ENCODE measurements around the gene CHST15.

Gene CHST15

DNA sequence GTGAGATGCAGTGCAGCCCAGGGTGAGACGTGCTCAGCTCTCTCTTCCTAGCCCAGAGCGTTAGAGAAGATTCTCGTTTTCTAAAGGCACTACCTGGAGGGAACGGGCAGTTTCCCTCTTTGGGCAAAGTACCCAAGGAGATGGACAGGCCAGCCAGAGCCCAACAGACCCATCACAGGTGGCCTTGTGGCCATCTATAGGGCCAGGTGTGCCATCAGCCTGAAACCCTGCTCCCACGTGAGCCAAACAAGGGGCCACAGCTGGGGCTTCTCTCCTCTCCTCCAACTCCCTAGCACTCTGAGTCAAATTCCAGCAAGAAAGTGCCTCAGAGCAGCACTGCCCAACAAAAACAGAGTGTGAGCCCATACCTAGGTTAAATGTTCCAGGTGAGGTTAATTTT lies 22.3 kb downstream of the CHST15 start:
- TF ChIP-seq, protein P1, sequence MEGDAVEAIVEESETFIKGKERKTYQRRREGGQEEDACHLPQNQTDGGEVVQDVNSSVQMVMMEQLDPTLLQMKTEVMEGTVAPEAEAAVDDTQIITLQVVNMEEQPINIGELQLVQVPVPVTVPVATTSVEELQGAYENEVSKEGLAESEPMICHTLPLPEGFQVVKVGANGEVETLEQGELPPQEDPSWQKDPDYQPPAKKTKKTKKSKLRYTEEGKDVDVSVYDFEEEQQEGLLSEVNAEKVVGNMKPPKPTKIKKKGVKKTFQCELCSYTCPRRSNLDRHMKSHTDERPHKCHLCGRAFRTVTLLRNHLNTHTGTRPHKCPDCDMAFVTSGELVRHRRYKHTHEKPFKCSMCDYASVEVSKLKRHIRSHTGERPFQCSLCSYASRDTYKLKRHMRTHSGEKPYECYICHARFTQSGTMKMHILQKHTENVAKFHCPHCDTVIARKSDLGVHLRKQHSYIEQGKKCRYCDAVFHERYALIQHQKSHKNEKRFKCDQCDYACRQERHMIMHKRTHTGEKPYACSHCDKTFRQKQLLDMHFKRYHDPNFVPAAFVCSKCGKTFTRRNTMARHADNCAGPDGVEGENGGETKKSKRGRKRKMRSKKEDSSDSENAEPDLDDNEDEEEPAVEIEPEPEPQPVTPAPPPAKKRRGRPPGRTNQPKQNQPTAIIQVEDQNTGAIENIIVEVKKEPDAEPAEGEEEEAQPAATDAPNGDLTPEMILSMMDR (IDR thresholded peaks at IDR 0.05; ENCODE audit: low read depth, low read length, missing control alignments) = no peak
- DNase-seq (ENCODE audit: low read depth) = no peak
- H3K4me3 ChIP-seq (ENCODE audit: low read depth, low read length) = no peak overlapping the region

DNA sequence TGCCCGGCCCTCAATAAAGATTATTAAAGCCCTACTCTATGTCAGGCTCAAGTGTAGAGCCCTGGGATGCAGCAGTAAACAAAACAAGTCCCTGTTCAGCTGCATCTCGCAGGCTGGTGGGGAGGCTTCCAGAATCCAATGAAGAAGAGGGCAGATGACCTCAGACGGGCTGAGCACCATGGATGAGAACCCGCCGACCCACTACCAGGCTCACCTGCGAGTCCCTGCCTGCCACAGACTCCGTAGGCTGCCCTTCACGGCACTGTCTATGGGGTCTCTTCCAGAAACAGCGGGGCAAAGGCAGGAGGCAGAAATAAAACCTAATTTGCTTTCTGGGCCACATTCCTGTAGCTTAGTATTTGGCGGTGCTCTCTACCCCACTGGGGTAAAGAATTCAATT lies 22.7 kb downstream of the CHST15 start:
- no peak for DNase-seq (ENCODE audit: low read depth)
- TF ChIP-seq, protein P1 (IDR thresholded peaks at IDR 0.05; ENCODE audit: low read depth, low read length, missing control alignments) = no peak
- no peak overlapping the region for H3K4me3 ChIP-seq (ENCODE audit: low read depth, low read length)

DNA sequence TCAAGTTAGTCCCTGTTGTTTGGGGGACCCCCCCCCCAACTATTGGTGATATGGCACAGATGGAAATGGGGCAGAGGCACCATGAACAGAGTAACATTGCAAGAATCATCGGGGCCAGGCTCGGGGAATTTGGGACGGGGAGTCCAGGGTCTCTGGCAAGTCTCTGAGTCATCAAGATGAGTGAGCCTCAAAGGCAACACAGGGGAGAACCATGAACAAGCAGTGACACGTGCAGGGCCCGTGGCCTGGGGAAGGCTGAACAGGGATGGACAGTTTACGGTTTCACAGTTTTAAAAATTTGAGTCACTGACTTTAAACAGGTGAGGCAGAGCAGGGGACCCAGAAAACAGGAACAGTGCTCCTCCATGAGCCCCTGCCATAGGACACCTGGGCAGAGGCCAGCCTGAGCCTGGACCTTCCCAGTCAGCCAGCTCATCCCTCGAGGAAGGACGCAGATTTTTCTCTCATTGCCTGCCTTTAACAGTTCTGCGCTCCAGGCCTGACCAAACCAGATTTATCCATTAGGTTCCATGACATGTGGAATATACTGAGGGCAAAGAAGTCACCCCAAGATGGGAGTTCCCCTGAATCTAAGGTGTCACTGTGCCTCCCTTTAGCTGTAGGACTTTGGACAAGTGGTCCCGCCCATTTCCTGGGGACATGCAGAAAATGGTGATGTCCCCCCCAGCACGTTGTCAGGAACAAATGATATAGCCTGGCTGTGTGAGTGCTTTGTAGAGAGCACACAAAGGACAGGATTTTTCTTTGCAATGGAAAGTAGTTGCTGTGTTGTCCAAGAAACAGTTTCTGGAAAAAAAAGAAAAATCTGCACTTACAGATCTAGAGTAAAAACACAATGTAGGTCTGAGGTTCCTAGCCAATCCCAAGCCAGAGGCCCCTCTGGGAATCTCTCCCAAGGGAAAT lies 23.8 kb downstream of the CHST15 start:
- TF ChIP-seq, protein P1 (IDR thresholded peaks at IDR 0.05; ENCODE audit: low read depth, low read length, missing control alignments) = no peak
- no peak overlapping the region for H3K4me3 ChIP-seq (ENCODE audit: low read depth, low read length)
- DNase-seq (ENCODE audit: low read depth) = no peak

DNA sequence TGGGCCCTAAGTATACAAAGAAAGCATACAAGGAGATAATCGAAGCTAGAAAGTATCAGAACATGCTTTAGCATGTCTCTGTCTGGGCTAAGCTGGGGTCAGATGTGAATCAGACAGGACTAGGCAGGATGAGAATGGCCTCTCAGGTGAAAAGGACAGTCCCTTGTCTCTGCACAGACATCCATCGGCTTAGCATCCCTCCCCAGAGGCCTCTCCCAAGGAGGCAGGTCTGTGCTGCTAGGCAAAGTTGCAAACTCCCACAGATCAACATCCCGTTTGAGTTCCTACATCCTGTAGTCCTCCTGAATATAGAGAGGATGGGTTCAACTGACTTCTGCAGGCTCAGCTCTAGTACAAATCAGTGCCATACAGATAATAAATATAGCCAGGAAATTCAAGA lies 24.5 kb downstream of the CHST15 start:
- no peak overlapping the region for H3K4me3 ChIP-seq (ENCODE audit: low read depth, low read length)
- no peak for DNase-seq (ENCODE audit: low read depth)
- TF ChIP-seq, protein P1 (IDR thresholded peaks at IDR 0.05; ENCODE audit: low read depth, low read length, missing control alignments) = no peak

DNA sequence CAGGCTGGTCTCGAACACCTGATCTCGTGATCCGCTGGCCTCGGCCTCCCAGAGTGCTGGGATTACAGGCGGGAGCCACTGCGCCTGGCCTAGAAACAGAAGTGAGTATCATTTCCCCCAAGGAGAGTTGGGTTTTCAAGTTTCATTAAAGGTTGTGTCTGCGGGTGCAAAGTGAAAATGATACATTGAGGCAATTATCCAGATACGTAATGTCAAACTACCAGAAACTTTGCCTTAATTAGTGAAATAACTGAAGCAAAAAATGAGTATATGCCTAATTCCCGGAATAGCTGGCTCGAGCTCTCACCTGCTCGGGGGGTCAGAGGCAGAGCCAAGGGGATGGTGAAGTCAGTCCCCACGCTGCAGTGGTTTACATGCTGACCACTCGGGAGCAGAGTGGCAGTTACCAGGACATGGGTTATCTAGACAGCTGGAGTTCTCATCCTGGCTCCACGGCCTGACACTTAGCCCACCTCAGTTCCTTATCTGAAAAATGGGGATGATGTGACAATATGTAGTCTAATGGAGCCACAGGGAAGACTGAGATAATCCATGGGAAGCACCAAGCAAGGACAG lies 25.5 kb downstream of the CHST15 start:
- TF ChIP-seq, protein P1 (IDR thresholded peaks at IDR 0.05; ENCODE audit: low read depth, low read length, missing control alignments) = no peak
- no peak for DNase-seq (ENCODE audit: low read depth)
- no peak overlapping the region for H3K4me3 ChIP-seq (ENCODE audit: low read depth, low read length)

DNA sequence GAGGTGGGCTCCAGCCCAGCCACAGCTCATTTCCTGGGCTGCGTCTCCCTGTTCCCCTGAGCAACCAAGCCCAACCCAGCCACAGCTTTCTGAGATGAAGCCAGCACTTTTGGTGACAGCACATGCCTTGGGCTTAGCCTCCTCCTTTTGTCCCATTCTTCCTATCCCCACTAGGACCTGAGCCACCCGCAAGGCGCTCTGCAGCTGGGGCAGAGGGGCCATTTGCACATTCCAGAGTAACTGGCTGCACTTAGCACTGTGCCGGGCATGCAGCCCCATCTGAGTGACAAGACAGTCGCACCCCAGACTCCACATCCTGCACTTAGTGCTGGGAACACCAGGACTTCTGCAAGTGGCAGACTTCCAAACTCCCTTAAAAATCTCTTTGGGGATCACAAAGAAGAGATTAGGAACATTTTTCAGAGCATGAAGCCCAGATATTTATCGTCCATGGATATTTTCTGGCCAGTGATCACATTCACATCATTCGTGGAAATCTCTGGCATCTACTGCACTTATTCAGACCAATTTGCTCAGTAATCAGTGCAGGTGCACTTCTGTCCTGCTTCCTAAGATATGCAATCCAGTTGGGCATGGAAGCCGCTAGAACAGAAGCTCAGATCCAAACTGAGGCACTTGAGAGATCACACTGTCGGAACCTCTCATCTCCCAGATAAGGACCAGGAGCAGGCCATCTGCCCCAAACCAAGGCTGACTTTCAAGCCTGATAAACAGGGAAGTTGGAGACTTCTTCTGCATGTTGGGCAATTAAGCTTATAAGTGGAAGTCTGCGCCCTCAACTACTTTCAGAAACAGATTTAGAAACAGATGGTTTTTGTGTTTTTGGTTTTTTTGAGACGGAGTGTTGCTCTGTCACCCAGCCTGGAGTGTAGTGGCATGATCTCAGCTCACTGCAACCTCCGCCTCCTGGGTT lies 26.4 kb downstream of the CHST15 start:
- TF ChIP-seq, protein P1 (IDR thresholded peaks at IDR 0.05; ENCODE audit: low read depth, low read length, missing control alignments) = no peak
- no peak for DNase-seq (ENCODE audit: low read depth)

More for the DNA sequence above, 26.4 kb downstream of the CHST15 start:
- H3K4me3 ChIP-seq (ENCODE audit: low read depth, low read length) = no peak overlapping the region

All from GM12864 (cell line).